Stomach smooth muscle (tissue), 2 donors: ENCODE results near the gene TBC1D14.
A peak's percentile ranks its signal among the peaks of the same experiment; 100 is the strongest.

Experiments used
- H3K27ac ChIP-seq: one replicate; pipeline ENCODE4 v1.7.0; 2013; ENCODE audit warnings: mild to moderate bottlenecking, low read length, inconsistent platforms
- H3K27me3 ChIP-seq, 2 donors: one replicate each; pipeline ENCODE4 v1.7.0; 2013; ENCODE audit warnings: low read length in 2 of 2; ENCODE audit not compliant: insufficient read depth in 2 of 2, control insufficient read depth in 1 of 2
- H3K36me3 ChIP-seq, 2 donors: one replicate each; pipeline ENCODE4 v1.7.0; 2013; ENCODE audit warnings: low read length in 2 of 2; ENCODE audit not compliant: control insufficient read depth in 2 of 2, insufficient read depth in 2 of 2
- H3K4me1 ChIP-seq: one replicate; pipeline ENCODE4 v1.7.0; 2013; ENCODE audit warnings: low read length; ENCODE audit not compliant: control insufficient read depth, insufficient read depth
- H3K4me3 ChIP-seq, 2 donors: one replicate each; pipeline ENCODE4 v1.7.0; 2013; ENCODE audit warnings: low read length in 2 of 2
- H3K9ac ChIP-seq, 2 donors: one replicate each; pipeline ENCODE4 v1.7.0; 2013; ENCODE audit warnings: low read length in 2 of 2, mild to moderate bottlenecking in 1 of 2
- H3K9me3 ChIP-seq, 2 donors: one replicate each; pipeline ENCODE4 v1.7.0; 2013; ENCODE audit warnings: low read length in 2 of 2; ENCODE audit not compliant: control insufficient read depth in 2 of 2
- donor health status: healthy.
- donor health status: Pancreatic carcinoma.

TBC1D14 gene

GRCh38 chr4:7067126-7067451 lies 157.5 kb downstream of the TBC1D14 start:
- Histone ChIP-seq H3K27ac (peak overlapping the region; percentile 80), H3K36me3 (peaks cover 11 to 12% of the 10 kb centered on the region in 2 donors), H3K4me1 (peaks cover 28% of the 10 kb centered on the region), H3K27me3 (no peaks in the 10 kb centered on the region), H3K9ac (peak overlapping the region; percentile 73 to 89), H3K4me3 (peak overlapping the region; percentile 87 to 93), H3K9me3 (no peaks in the 10 kb centered on the region)

GRCh38 chr4:7067452-7068278 lies 158.0 kb downstream of the TBC1D14 start, which contains the start of gene GRPEL1:
TSS of gene GRPEL1 (minus strand) at chr4:7068064. CDS start at chr4:7068032, 32 bp downstream.
- Histone ChIP-seq H3K9me3 (no peaks in the 10 kb centered on the region), H3K36me3 (peaks cover 10 to 11% of the 10 kb centered on the region in 2 donors), H3K4me3 (peak within 1 kb of the TSS; percentile 87 to 93), H3K4me1 (peaks cover 28% of the 10 kb centered on the region), H3K9ac (peak within 1 kb of the TSS; percentile 80 to 89), H3K27ac (peak within 1 kb of the TSS; percentile 87), H3K27me3 (no peaks in the 10 kb centered on the region)

GRCh38 chr4:7068279-7068842 lies 158.7 kb downstream of the TBC1D14 start:
- Histone ChIP-seq H3K27me3 (no peaks in the 10 kb centered on the region), H3K36me3 (peaks cover 8 to 9% of the 10 kb centered on the region in 2 donors), H3K4me3 (peak overlapping the region; percentile 76 to 93), H3K9ac (peak overlapping the region; percentile 80), H3K9me3 (no peaks in the 10 kb centered on the region), H3K27ac (peak overlapping the region; percentile 87), H3K4me1 (peaks cover 28% of the 10 kb centered on the region)

- H3K36me3 ChIP-seq: peaks cover 3% of the 10 kb centered on the region in 2 donors
- H3K4me3 ChIP-seq: peak overlapping the region; percentile 76 to 93
- no peaks in the 10 kb centered on the region for H3K27me3 ChIP-seq
- peak overlapping the region; percentile 87 for H3K27ac ChIP-seq
- H3K9ac ChIP-seq: peak overlapping the region; percentile 80
- peaks cover 28% of the 10 kb centered on the region for H3K4me1 ChIP-seq
- no peaks in the 10 kb centered on the region for H3K9me3 ChIP-seq
These were observed 159.3 kb downstream of the TBC1D14 start for GRCh38 chr4:7068883-7069282.

- H3K4me3 ChIP-seq: peak overlapping the region in 1 of 2 donors; percentile 40
- H3K27me3 ChIP-seq: no peaks in the 10 kb centered on the region
- no peaks in the 10 kb centered on the region for H3K9me3 ChIP-seq
- H3K9ac ChIP-seq: peak overlapping the region in 1 of 2 donors; percentile 21
- no peaks in the 10 kb centered on the region for H3K36me3 ChIP-seq
- peaks cover 27% of the 10 kb centered on the region for H3K4me1 ChIP-seq
- no peak overlapping the region for H3K27ac ChIP-seq
These were observed 161.3 kb downstream of the TBC1D14 start for GRCh38 chr4:7070729-7071511.

- Histone ChIP-seq H3K9me3 (no peaks in the 10 kb centered on the region), H3K36me3 (no peaks in the 10 kb centered on the region), H3K27ac (no peak overlapping the region), H3K4me3 (no peak overlapping the region), H3K27me3 (no peaks in the 10 kb centered on the region), H3K9ac (no peak overlapping the region), H3K4me1 (peaks cover 11% of the 10 kb centered on the region)
These were observed 163.4 kb downstream of the TBC1D14 start for GRCh38 chr4:7073059-7073458.

GRCh38 chr4:7073526-7074390 lies 164.1 kb downstream of the TBC1D14 start:
- H3K4me3 ChIP-seq: no peak overlapping the region
- H3K9ac ChIP-seq: no peak overlapping the region
- H3K27me3 ChIP-seq: no peaks in the 10 kb centered on the region
- no peak overlapping the region for H3K27ac ChIP-seq
- H3K9me3 ChIP-seq: no peaks in the 10 kb centered on the region
- no peaks in the 10 kb centered on the region for H3K36me3 ChIP-seq
- peaks cover 7% of the 10 kb centered on the region for H3K4me1 ChIP-seq

GRCh38 chr4:7074426-7074825 lies 164.8 kb downstream of the TBC1D14 start:
- Histone ChIP-seq H3K9ac (no peak overlapping the region), H3K4me1 (peaks cover 2% of the 10 kb centered on the region), H3K4me3 (no peak overlapping the region), H3K27me3 (no peaks in the 10 kb centered on the region), H3K27ac (no peak overlapping the region), H3K9me3 (no peaks in the 10 kb centered on the region), H3K36me3 (no peaks in the 10 kb centered on the region)

GRCh38 chr4:7075962-7076695 lies 166.5 kb downstream of the TBC1D14 start:
- Histone ChIP-seq H3K36me3 (no peaks in the 10 kb centered on the region), H3K27me3 (no peaks in the 10 kb centered on the region), H3K4me1 (no peaks in the 10 kb centered on the region), H3K9ac (no peak overlapping the region), H3K27ac (no peak overlapping the region), H3K4me3 (no peak overlapping the region), H3K9me3 (no peaks in the 10 kb centered on the region)
